IPS-18c (cell line): ENCODE data around the gene MISP.
A peak's percentile ranks its signal among the peaks of the same experiment; 100 is the strongest.

Experiments
- H3K4me3 ChIP-seq: 2 replicates; pipeline ENCODE4 v1.7.0; 2013; ENCODE audit warnings: low read depth, mild to moderate bottlenecking, low read length, moderate library complexity; ENCODE audit not compliant: insufficient read depth
- H3K9me3 ChIP-seq: one replicate; pipeline ENCODE4 v1.6.1; 2013; ENCODE audit warnings: mild to moderate bottlenecking, low read length, moderate library complexity; ENCODE audit not compliant: control insufficient read depth, insufficient read depth

Gene MISP

GRCh38 chr19:797528-798414 lies 46.9 kb downstream of the MISP start:
- H3K9me3 ChIP-seq, result no peaks in the 10 kb centered on the region
- H3K4me3 ChIP-seq, result peak overlapping the region; percentile 94

GRCh38 chr19:798415-799075 lies 47.6 kb downstream of the MISP start:
- H3K9me3 ChIP-seq, result no peaks in the 10 kb centered on the region
- peak overlapping the region; percentile 94 for H3K4me3 ChIP-seq

GRCh38 chr19:799076-799881 lies 48.4 kb downstream of the MISP start:
- Histone ChIP-seq H3K4me3 (peak overlapping the region; percentile 94), H3K9me3 (no peaks in the 10 kb centered on the region)

GRCh38 chr19:800360-801029 lies 49.6 kb downstream of the MISP start:
- Histone ChIP-seq H3K4me3 (peak overlapping the region; percentile 9; the same call in 1 of the 2 replicates), H3K9me3 (no peaks in the 10 kb centered on the region)

GRCh38 chr19:801030-801860 lies 50.3 kb downstream of the MISP start:
- Histone ChIP-seq H3K9me3 (no peaks in the 10 kb centered on the region), H3K4me3 (no peak overlapping the region; the same call in 1 of the 2 replicates)

- H3K4me3 ChIP-seq, result 0 out of 2 replicates have a peak overlapping the region, but pooled peaks have one; percentile 9
- H3K9me3 ChIP-seq, result no peaks in the 10 kb centered on the region
Observed at GRCh38 chr19:801861-802497, 51.1 kb downstream of the MISP start.

GRCh38 chr19:802498-803098 lies 51.7 kb downstream of the MISP start:
- Histone ChIP-seq H3K4me3 (no peak overlapping the region), H3K9me3 (no peaks in the 10 kb centered on the region)

GRCh38 chr19:803099-803561 lies 52.2 kb downstream of the MISP start:
- Histone ChIP-seq H3K4me3 (no peak overlapping the region), H3K9me3 (no peaks in the 10 kb centered on the region)

- Histone ChIP-seq H3K9me3 (no peaks in the 10 kb centered on the region), H3K4me3 (no peak overlapping the region)
Observed at GRCh38 chr19:803686-804418, 52.9 kb downstream of the MISP start.

GRCh38 chr19:804419-805165 lies 53.7 kb downstream of the MISP start:
- Histone ChIP-seq H3K9me3 (no peaks in the 10 kb centered on the region), H3K4me3 (no peak overlapping the region)

GRCh38 chr19:805166-805551 lies 54.2 kb downstream of the MISP start:
- H3K4me3 ChIP-seq, result no peak overlapping the region
- no peaks in the 10 kb centered on the region for H3K9me3 ChIP-seq

GRCh38 chr19:805600-806550 lies 55.0 kb downstream of the MISP start:
- H3K9me3 ChIP-seq, result no peaks in the 10 kb centered on the region
- no peak overlapping the region for H3K4me3 ChIP-seq

- no peaks in the 10 kb centered on the region for H3K9me3 ChIP-seq
- no peak overlapping the region for H3K4me3 ChIP-seq
Observed at GRCh38 chr19:806815-807421, 56.0 kb downstream of the MISP start.
